BE2C (cell line): Measurements from ENCODE around the gene ANXA8L1. TPM values are rescaled to one million over a fixed set of nuclear protein-coding genes. Genes with fewer than 3 reads are reported as not detected.
A peak's percentile ranks its signal among the peaks of the same experiment; 100 is the strongest.
"Not testable (repeated sequence)": the region's sequence is repeated elsewhere in the genome, so short reads cannot be mapped to it uniquely, and the experiment has no call there.

Experiments used
- DNase-seq: peaks from one replicate; pipeline ENCODE4 v3.0.0-alpha.2; 2020
- H3K27me3 ChIP-seq: fragments of 250-450 bp; sonication (Bioruptor Pico); 2 replicates; pipeline ENCODE4 v1.5.1; 2020; ENCODE audit warnings: mild to moderate bottlenecking
- H3K36me3 ChIP-seq: fragments of 250-450 bp; sonication (Bioruptor Pico); 2 replicates; pipeline ENCODE4 v1.5.1; 2020; ENCODE audit warnings: mild to moderate bottlenecking
- H3K4me1 ChIP-seq: fragments of 250-450 bp; sonication (Bioruptor Pico); 2 replicates; pipeline ENCODE4 v1.5.1; 2020
- H3K4me3 ChIP-seq: 2 replicates; pipeline ENCODE4 v1.5.1; 2011; ENCODE audit warnings: low read depth, low read length
- H3K9me3 ChIP-seq: fragments of 250-450 bp; sonication (Bioruptor Pico); 2 replicates; pipeline ENCODE4 v1.5.1; 2020
- CTCF ChIP-seq: IDR thresholded peaks from 2 replicates; pipeline ENCODE4 v1.5.1; 2012; ENCODE audit warnings: mild to moderate bottlenecking, low read depth, low read length
- polyA plus RNA-seq: library from polyadenylated mRNA; unstranded; fragments of >200 nt; gene quantifications from one replicate; pipeline ENCODE4 v1.2.1, GENCODE V29; 2012; ENCODE audit warnings: low read depth, missing spikeins; ENCODE audit not compliant: insufficient read length, insufficient read depth

ANXA8L1 gene
- not detected for polyA plus RNA-seq

GRCh38 chr10:46375406-46375805, at the start of gene ANXA8L1:
TSS of gene ANXA8L1 (plus strand) at chr10:46375776. CDS start at chr10:46375852, 76 bp downstream.
- not testable (repeated sequence) for H3K36me3 ChIP-seq, H3K27me3 ChIP-seq, H3K4me3 ChIP-seq, H3K9me3 ChIP-seq, H3K4me1 ChIP-seq, DNase-seq

- no peak for DNase-seq
- H3K4me3 ChIP-seq: no peak overlapping the region
- H3K27me3 ChIP-seq: no peaks in the 10 kb centered on the region; the same call in 1 of the 2 replicates
- no peaks in the 10 kb centered on the region for H3K4me1 ChIP-seq
- no peak for TF ChIP-seq CTCF
- H3K9me3 ChIP-seq: no peaks in the 10 kb centered on the region
- no peaks in the 10 kb centered on the region; the same call in 1 of the 2 replicates for H3K36me3 ChIP-seq
These were observed 49.5 kb upstream of the ANXA8L1 start for GRCh38 chr10:46326066-46326465.

GRCh38 chr10:46326971-46327370, 48.6 kb upstream of the ANXA8L1 start:
- Histone ChIP-seq H3K4me1 (no peaks in the 10 kb centered on the region), H3K36me3 (no peaks in the 10 kb centered on the region; the same call in 1 of the 2 replicates), H3K27me3 (peaks cover 1% of the 10 kb centered on the region; the same call in 1 of the 2 replicates), H3K9me3 (no peaks in the 10 kb centered on the region), H3K4me3 (no peak overlapping the region)
- DNase-seq: no peak
- no peak for TF ChIP-seq CTCF

GRCh38 chr10:46327685-46328084, 47.9 kb upstream of the ANXA8L1 start:
- H3K27me3 ChIP-seq: peaks cover 7% of the 10 kb centered on the region; the same call in 1 of the 2 replicates
- TF ChIP-seq CTCF: no peak
- H3K4me1 ChIP-seq: no peaks in the 10 kb centered on the region
- no peaks in the 10 kb centered on the region for H3K9me3 ChIP-seq
- no peak overlapping the region for H3K4me3 ChIP-seq
- DNase-seq: peak; percentile 4
- H3K36me3 ChIP-seq: no peaks in the 10 kb centered on the region; the same call in 1 of the 2 replicates

- Histone ChIP-seq H3K9me3 (no peaks in the 10 kb centered on the region), H3K36me3 (no peaks in the 10 kb centered on the region; the same call in 1 of the 2 replicates), H3K4me3 (no peak overlapping the region), H3K27me3 (peaks cover 7% of the 10 kb centered on the region; the same call in 1 of the 2 replicates), H3K4me1 (no peaks in the 10 kb centered on the region)
- no peak for TF ChIP-seq CTCF
- no peak for DNase-seq
These were observed 46.5 kb upstream of the ANXA8L1 start for GRCh38 chr10:46328853-46329689.

GRCh38 chr10:46329690-46330016, 45.9 kb upstream of the ANXA8L1 start:
- peak; percentile 10 for DNase-seq
- no peak for TF ChIP-seq CTCF
- H3K4me1 ChIP-seq: no peaks in the 10 kb centered on the region
- H3K4me3 ChIP-seq: no peak overlapping the region
- no peaks in the 10 kb centered on the region for H3K9me3 ChIP-seq
- peaks cover 7% of the 10 kb centered on the region; the same call in 1 of the 2 replicates for H3K27me3 ChIP-seq
- no peaks in the 10 kb centered on the region; the same call in 1 of the 2 replicates for H3K36me3 ChIP-seq
